K562 (cell line): ENCODE results near the gene PGA3.

Experiments
- CBX5 ChIP-seq: IDR thresholded peaks from 2 replicates; pipeline ENCODE4 v1.6.1; 2014; ENCODE audit warnings: low read depth, borderline replicate concordance
- CTCF ChIP-seq, 3 experiments: IDR thresholded peaks in 2 of 3; conservative IDR thresholded peaks in 1 of 3; 2 replicates each; pipeline ENCODE4 v1.5.1; 2011 to 2012; ENCODE audit warnings: low read length in 3 of 3, mild to moderate bottlenecking in 3 of 3, control low read depth in 2 of 3, improper control_type of control experiment in 1 of 3, inconsistent platforms in 1 of 3, low read depth in 1 of 3, mixed read lengths in 1 of 3, moderate library complexity in 1 of 3; ENCODE audit not compliant: insufficient read depth in 2 of 3
- EP300 ChIP-seq: IDR thresholded peaks from 2 replicates; pipeline ENCODE4 v1.6.1; 2012; ENCODE audit warnings: low read length, improper control_type of control experiment
- HNRNPL ChIP-seq: fragments of 200-400 bp; formaldehyde crosslinking; IDR thresholded peaks from 2 replicates; pipeline ENCODE4 v1.6.1; 2017; ENCODE audit warnings: low read depth, mild to moderate bottlenecking, low read length
- POLR3A ChIP-seq: IDR thresholded peaks from 2 replicates; pipeline ENCODE4 v1.6.1; 2011; ENCODE audit warnings: borderline replicate concordance, mild to moderate bottlenecking, moderate library complexity; ENCODE audit not compliant: insufficient read length, insufficient read depth; ENCODE audit errors: extremely low read depth
- RCOR1 ChIP-seq, 2 experiments: IDR thresholded peaks; 2 replicates each; pipeline ENCODE4 v1.6.1; 2012; ENCODE audit warnings: low read depth in 2 of 2, low read length in 2 of 2, borderline replicate concordance in 1 of 2, improper control_type of control experiment in 1 of 2
- ZKSCAN1 ChIP-seq: fragments of 150-350 bp; IDR thresholded peaks from 2 replicates; pipeline ENCODE4 v1.6.1; 2016; ENCODE audit warnings: low read depth, low read length

- no peak for TF ChIP-seq CTCF (IDR thresholded peaks at IDR 0.05 in 2 of 3, conservative IDR thresholded peaks at IDR 0.05 in 1 of 3; ENCODE audit: insufficient read depth in 2 of 3, low read depth in 1 of 3, low read length in 3 of 3)
- TF ChIP-seq POLR3A: no peak
- no peak for TF ChIP-seq EP300
- TF ChIP-seq ZKSCAN1: no peak
- TF ChIP-seq RCOR1 (IDR thresholded peaks at IDR 0.05; ENCODE audit: borderline replicate concordance in 1 of 2, low read depth in 2 of 2, low read length in 2 of 2): no peak
- TF ChIP-seq CBX5: no peak
- TF ChIP-seq HNRNPL: no peak
Observed at GRCh38 chr11:61198948-61199523, 4.3 kb upstream of the PGA3 start.
